ENCODE results near the gene GRM5.
"Not testable (repeated sequence)": the region's sequence is repeated elsewhere in the genome, so short reads cannot be mapped to it uniquely, and the experiment has no call there.

The GRM5 gene

DNA sequence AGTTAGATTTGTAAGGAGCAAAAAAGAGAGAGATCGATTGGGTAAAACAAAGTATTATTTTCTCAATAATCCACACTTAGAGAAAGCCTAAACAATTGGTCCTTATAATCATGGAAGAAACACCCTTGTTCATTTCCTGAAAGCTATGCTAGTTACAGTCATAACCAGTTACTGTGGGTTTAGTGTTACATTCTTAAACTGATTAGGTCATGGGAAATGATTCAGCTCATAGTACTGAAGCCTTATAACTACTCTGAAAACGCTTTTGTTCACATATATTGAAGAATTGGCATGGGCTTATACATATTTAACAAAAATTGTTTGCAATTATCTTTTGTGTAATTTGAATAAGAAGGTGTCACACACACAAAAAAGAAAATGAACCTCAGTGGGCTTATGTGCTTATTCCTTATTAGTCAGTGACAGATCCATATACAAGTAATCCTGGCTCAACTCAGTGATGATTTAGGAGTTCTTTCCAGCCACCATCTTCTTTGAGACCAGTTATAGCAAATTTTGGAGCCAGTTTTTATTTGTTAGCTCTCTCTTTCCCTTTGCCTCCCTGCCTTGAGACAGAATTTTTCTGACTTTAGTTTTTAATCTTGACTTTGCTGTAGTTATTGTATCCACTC, 529.8 kb downstream of the GRM5 start:
- no peak for DNase-seq

DNA sequence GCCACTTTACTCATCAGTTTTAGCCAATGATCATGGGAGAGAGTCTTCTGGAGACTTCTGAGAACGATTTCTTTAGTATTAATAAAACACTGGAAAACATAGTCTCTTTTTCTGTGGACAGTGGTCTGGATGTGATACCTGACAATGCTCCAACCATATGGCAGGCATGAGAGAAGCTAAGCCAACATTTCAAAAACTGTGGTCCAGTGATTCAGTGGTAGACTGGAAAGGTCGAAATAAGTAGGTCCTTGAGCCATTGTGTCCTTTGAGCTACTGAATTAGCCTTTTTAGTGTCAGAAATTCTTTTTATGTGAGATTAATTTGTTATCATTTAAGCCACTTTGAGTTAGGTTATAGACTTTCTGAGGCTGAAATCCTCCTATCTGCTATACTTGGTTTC, 530.5 kb downstream of the GRM5 start:
- DNase-seq = no peak

DNA sequence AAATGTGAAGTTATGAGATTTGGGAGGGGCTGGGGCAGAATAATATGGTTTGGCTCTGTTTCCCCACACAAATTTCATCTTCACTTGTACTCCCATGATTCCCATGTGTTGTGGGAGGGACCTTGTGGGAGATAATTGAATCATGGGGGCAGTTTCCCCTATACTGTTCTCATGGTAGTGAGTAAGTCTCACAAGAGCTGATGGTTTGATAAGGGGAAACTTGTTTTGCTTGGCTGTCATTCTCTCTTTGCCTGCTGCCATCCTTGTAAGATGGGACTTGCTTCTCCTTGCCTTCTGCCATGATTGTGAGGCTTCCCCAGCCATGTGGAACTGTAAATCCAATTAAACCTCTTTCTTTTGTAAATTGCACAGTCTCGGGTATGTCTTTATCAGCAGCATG, 531.1 kb downstream of the GRM5 start:
- DNase-seq = not testable (repeated sequence)

DNA sequence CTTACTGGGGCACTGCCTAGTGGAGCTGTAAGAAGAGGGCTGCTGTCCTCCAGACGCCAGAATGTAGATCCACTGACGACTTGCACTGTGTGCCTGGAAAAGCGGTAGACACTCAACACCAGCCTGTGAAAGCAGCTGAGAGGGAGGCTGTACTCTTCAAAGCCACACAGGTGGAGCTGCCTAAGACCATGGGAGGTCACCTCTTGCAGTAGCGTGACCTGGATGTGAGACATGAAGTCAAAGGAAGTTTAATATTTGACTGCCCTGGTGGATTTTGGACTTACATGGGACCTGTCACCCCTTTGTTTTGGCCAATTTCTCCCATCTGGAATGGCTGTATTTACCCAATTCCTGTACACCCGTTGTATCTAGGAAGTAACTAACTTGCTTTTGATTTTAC, 531.6 kb downstream of the GRM5 start:
- DNase-seq = no peak

DNA sequence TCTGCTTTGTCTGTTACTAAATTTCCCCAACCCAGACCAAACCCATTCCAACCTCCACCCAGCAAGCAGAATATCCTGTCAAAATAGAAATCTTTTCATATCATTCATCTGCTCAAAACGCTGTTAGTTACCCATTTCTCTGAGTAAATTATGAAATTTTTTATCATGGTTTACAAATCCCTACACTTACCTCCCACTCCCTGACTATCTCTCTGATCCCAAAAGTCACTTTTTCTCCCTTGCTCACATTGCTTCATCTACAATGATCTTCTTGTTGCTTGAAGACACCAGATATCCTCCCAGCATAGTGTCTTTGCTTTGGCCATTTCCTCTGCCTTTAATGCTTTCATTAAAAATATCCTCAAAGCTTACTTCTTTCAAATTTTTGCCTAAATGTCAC, 532.8 kb downstream of the GRM5 start:
- DNase-seq = no peak

DNA sequence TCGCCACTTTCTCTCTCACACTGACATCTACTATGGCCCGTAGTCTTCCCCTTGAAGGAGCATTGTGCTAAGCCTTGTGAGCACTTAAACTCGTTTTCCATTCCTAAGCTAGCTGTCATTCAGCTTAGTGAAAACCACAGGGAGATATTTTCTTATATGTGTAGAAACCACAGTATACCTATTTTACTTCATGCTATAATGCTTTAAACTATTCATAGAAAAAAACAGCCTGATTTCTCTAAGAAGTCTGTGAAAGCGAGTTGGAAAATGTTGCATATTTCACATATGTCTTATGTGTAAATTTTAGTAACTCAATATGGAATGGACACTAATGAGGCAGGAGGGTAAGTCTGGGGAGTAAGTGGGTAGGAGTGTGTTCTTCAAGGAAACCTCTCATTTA, 534.0 kb downstream of the GRM5 start:
- DNase-seq = no peak

DNA sequence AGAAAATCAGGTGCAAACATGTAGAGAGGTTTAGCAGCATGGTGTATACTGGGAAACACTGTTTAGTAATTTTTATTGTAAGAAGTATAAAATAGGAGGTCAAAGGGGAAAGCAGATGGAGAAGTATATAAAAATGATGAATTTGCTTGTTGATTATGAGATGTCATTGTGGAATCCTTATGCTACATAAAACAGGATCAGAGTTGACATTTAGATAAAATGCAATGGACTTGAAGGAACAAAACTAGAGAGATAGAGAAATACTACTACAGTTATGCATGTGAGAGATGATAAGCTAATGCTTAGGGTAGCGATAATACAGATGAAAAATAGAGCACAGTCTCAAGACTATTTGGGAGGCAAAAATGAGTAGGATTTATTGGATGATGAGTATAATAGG, 536.4 kb downstream of the GRM5 start:
- DNase-seq = no peak

DNA sequence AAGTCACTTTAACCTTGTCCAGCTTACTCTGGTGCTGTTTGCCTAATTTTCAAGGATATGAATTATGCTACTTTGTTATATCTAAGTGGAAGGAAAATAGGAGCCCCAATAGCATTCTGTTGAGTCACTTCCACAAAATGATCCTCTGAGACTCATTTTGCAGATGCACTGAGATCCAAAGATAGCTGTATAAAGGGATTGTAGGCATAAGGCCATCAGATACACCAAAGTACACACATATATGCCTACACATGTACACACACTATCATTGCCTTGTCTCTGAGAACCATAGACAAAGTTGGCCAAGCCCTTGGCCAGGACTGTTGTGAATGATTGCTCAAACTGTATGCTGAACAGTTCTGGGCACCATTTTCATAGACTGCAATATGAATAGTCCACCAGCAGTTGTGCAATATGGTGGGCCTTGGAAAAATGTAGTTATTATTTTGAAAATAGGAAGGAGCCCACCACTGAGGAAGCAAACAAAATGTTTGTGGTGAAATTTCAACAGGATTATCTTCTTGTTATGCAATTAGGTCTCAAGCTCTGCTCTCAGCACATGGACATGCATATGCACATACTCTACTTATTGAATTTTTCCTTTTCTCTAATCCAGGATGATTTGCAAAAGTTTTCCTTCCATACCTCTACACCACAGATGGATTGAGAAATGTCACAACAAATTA, 542.3 kb downstream of the GRM5 start:
- no peak for DNase-seq

DNA sequence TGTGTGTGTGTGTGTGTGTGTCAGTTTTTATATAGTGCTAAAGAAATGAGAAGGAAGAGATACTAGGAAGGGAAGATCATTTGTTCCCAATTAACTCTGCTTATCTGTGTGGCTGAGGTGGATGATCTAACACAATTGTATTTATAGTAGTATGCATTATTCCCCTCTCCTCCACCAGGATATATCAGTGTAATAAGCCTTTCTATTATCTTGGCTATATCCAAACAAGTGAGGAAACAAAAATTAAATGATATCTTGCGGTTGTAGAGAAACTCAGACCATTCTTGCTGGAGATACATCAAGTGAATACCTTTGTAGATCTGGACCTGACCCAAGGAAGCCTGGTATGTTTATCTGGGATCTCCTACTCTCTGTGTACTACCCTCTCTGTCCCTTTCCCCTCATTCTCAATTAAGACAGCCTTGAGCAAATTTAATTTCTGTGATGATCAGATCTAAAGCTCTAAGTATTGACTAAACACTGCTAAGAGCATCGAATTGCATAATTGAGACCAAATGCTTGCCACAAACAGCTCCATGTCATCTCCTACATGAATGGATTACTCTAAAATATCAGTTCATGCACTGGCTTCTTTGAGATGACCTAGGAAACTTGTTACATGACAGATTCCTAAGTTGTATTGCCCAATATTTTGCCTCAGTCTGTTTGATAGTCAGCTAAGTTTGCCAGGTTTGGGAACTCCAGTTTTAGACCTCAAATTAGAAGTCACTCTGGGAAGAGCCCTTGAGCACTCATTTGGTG, 543.0 kb downstream of the GRM5 start:
- DNase-seq = no peak

DNA sequence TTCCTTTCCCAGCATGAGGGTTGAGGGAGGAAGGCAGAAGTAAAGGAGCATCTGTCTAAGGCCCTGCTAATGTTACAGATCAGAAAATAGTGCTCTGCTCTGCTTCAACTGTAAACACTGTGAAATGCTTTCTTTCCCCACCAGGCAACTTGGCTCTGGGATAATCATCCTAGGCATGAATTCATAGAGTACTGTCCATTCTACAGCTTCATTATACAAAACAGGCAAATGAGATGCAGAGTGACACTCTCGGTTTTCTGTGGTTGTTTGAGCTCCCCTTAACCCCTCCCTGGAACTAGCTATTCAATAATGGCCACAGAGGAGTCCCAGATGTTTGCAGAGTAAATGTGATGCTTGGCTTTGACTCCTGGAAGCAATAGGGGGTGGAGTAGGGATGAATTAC, 544.0 kb downstream of the GRM5 start:
- DNase-seq = no peak

DNA sequence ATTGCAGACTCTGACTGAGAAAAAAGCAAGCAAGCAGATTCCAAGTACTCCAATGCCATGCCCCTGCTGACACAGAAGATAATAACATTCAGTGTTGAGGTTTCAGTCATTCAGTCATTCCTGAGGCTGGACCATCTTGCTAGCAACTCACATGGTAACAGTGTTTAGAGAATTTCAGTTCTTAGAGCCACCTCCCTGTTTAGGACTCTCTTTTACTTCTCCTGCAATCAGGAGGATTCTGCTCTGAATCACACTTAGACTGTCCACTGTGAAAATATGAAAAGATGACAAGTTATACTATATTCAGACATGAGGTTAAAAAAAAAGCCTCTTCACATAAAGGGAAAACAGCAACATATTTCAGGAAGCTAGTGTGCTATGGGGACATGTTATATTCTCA, 544.4 kb downstream of the GRM5 start:
- DNase-seq = no peak

DNA sequence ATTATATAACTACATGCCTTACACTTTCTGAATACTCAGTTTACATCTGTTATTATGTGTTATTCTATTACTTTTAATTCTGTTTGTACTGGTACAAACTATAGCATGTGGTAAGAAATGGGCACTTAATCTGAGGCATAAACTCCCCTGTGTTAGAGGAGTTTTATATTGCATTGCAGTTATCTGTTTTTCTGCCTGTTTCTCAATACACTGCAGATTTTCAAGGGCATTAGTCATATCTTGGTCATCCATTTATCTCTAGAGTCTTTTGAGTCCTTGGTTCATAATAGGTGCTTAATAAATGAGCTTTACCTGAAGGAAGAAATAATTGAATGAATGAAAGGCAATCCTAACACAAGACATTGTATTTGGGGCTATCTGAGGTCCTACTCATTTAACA, 545.4 kb downstream of the GRM5 start:
- DNase-seq = no peak

DNA sequence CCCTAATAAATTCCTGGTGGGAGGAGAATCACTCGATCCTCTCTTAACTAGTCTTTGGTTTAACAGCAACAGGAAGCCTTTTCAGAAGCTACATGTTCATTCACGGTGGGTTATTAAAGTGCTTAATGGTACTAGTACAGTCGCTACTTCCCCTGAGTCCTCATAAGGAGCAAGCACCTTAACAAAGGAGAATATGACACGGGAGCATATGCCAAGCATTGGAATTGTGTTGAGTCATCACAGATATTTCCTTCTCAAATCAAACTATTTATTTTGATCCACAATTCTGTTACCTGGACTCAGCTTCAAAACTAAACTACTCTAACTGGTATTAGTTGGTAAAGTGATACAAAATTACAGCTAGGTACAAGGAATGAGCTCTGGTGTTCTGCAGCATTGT, 550.8 kb downstream of the GRM5 start:
- DNase-seq = no peak

DNA sequence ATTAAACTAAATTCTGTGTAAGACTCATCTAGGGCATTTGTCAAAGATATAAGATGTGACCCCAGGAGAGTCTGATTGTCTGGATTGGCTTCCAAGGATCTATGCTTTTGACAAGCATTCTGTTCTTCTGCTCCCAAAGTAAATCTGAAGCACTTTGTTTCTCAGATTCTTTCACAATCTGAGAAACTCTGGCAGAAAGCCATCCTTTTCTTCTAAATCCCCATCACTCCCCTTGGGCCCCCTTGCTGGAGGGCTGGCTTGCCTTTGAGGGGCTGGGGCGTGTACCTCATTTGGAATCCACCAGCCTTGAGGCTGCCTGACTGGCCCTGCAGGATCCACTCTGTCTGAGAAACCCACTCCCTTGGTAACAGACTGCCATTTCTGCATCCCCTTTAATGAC, 554.8 kb downstream of the GRM5 start:
- DNase-seq = no peak

DNA sequence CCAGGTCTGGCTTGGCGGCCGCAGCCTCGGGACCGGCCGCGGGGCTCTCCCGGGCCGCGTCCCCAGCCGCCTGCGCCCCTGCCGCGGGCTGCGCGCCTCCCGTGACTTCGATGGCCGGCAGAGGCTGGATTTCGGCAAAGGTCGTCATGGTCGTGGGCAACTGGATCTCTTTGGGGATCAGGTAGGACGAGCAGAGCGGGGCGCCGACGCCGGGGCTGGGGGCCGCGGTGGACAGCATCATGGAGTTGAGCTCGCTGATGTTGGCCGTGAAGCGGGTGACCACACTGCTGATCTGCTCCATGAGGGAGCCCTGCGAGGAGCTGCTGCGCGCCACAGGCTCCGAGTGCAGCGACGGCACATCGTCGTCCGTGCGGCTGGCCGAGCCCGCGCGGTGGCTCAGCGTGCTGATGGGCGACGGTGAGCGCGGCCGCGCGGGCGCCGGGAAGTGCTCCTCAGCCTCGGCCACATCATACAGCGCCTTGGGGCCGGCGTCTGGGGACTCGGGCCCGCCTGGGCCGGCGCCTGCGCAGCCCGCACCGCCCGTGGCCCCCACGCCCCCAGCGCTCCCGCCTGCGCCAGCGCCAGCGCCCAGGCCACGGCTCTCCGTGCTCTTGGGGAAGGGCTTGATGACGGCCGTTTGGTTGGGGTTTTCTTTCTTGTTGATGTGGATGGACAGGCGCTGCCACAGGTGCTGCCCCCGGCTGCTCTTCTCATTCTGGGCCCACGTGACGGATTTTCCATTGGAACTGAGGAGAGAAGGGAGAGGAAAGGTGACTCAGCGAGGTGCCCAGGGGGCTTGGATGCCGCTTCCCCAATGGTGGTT, 556.8 kb downstream of the GRM5 start:
- no peak for DNase-seq

DNA sequence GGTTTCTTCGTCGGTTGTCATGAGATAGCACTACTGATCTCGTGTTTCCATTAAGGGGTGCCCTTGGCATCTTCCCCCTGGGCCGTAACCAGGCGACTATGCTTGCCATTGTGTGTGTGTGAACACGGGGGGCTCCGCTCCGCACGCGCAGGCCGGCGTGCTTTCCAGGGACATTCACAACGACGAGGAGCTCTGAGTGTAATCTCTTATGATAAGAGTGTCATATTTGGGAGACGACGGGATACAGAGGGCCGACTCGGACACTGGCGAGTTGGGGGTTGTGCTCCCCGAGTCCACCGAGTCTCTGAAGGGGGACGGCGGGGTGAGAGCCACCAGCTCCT, 557.4 kb downstream of the GRM5 start:
- DNase-seq = no peak

DNA sequence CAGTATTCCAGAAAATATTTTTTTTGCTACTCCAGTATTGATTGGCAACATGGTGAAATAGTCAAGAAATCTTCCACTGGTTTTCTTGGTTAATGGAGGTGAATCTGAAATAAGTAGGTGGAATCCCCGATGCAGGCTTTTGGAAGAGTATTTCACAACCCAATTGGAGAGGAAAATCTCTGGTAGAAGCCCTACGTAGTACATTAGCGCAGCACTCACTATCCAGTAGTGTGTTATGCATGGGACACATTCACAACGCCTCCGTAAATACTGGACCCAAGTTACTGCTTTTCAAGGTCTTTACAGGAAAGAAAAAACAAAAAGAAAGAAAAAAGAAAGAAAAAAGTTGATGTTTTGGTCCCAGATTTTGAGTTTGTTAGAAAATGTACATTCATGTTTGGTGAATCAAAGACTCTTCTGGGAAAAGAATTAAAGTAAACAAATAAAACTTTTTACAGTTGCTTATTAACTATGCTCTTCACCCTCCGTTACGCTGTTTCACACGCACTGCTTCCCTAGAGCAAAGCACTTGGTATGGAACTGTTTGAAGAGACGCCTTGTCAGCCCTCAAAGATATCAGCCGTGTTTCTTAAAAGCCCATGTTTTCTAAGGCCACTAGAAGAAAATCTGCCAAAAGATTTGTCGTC, 557.9 kb downstream of the GRM5 start:
- DNase-seq = no peak

DNA sequence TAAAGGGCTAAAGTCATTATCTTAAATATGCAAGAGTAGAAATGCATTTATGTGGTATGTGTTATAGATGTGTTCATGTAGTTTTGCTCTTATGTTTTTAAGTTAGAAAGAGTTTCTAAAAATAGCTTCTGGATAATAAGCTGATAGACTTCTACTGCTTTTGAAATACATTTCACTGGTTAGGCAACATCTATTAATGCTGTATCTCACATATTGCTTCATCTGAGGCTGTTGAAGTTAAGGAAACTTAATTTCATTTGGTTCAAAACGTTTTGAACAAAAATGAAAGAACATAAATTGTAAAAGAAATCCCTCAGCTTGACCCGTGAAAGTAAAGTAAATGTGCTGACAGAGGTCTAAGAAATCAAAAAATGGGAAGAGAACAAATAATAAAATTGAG, 564.2 kb downstream of the GRM5 start:
- no peak for DNase-seq

DNA sequence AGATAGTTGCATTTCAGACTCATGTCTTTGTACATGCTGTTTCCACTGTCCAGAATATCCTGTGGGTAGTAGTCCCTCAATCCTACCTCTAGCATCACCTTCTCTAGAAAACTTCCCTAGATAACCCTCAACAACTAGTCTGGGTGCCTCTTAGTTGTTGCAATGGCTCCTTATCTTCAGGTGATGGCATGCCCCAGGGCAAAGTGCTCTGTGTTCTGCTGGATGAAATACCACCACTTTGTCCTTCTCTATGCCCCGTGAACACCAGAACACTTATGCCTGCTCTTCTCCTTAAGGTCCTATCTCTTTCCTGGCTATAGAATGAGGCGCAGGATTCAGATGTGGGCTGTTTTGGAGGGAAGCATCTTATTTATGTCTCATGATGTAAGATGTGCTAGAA, 569.9 kb downstream of the GRM5 start:
- no peak for DNase-seq

DNA sequence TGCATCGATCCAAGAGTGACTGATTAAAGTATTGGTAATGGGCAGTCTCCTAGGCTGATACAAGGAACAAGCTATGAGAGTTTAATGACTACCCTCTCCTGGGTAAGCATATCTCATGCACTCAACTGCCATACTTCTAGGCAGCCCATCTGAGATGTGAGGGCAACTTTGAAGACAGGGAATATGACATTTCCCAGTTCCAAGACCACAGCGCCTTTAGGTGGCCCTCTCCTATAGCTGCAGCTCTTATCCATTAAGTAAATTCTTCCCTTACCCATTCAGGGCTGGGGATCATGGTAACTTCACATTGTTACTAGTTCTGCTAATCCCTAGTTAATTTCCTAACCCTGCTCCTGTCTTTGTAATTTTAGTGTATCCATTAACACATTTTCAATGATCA, 570.9 kb downstream of the GRM5 start:
- DNase-seq = no peak

DNA sequence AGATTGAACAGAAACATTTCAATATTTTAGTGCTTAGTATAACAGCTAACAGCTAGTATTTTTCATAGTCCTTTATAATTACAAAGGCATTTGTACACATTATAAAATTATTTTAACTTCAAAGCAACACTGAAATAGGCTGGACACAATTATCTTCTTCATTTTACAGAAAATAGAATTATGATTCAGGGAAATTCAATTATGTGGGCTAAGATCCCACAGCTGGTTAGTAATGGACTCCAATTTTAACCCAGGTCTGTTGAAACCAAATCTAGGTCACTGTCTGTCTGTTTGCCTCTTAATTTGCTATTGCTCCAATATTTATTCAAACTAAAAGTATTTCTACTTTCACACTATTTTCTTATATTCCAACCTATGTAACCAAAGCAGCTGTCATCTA, 574.1 kb downstream of the GRM5 start:
- no peak for DNase-seq

DNA sequence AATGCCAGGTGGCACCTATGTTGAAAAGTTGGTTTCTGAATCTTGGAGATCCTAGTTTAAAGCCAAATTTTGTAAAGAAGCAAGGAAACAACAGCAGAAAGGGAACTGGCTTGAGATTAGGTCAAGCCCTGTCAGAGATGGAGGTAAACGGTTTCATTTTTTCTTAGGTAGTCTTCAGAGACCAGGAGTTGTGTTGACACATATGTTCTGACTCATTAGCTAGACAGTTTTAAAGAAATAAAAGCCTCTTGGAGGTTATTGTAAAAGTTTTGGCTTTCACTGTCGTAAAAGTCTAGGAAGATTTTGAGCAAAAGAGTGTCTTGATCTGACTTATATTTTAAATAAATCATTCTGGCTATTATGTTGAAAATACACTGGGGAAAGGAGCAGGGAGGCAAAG, 576.8 kb downstream of the GRM5 start:
- no peak for DNase-seq

DNA sequence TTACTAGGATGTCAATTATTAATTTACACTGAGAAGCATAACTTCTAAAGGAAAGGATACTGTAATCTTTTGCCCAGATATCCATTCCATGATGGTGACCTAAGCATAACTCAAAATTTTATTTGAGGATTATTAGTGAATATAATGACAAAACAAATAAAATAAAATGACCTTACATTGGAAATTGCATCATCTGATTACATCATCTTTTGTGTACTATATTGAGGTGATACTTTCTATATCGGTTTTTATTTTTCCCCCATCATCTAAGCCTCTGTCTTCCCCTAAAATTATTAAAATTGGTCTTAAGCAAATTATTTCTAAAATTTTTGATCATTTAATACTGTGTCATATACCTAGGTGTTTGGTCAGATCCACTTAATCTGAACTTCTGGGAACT, 578.1 kb downstream of the GRM5 start:
- DNase-seq = no peak

Measured in NCI-H1048 (cell line).